BJ (cell line): ENCODE measurements around the gene INPP5K. TPM values are rescaled to one million over a fixed set of nuclear protein-coding genes. Genes with fewer than 3 reads are reported as not detected.

ENCODE experiments used
- CTCF ChIA-PET: fragments of 350-600 bp; formaldehyde crosslinking; extraction: SDS; loops from one replicate; lab custom pipeline; 2021; ENCODE audit warnings: antibody characterized with exemption, inconsistent platforms; lab: Yijun Ruan, JAX
- POLR2A ChIA-PET: fragments of 300-600 bp; sonication (Branson Sonifier 250); formaldehyde crosslinking; extraction: SDS; loops from one replicate; lab custom pipeline; 2021; ENCODE audit warnings: antibody characterized with exemption; lab: Charles Lee
- DNase-seq: peaks from one replicate; pipeline ENCODE4 v3.0.0-alpha.2; 2011; ENCODE audit warnings: low read depth
- H3K27me3 ChIP-seq: 2 replicates; pipeline ENCODE4 v1.6.0; 2011; ENCODE audit warnings: low read length; ENCODE audit not compliant: control insufficient read depth, insufficient read depth
- H3K36me3 ChIP-seq: 2 replicates; pipeline ENCODE4 v1.5.1; 2011; ENCODE audit warnings: low read length; ENCODE audit not compliant: control insufficient read depth, insufficient read depth
- H3K4me3 ChIP-seq: 2 replicates; pipeline ENCODE4 v1.5.1; 2011; ENCODE audit warnings: low read depth, mild to moderate bottlenecking, control low read depth, low read length
- CTCF ChIP-seq: IDR thresholded peaks from 2 replicates; pipeline ENCODE4 v1.5.1; 2011; ENCODE audit warnings: low read depth, mild to moderate bottlenecking, control low read depth, inconsistent platforms, low read length, moderate library complexity; ENCODE audit not compliant: insufficient read depth
- polyA plus RNA-seq: library from polyadenylated mRNA; depleted of rRNA; stranded (reverse); fragments of >200 nt; gene quantifications from 2 replicates; pipeline ENCODE4 v1.2.3, GENCODE V29; 2011

Gene INPP5K
- polyA plus RNA-seq, 1 experiment = 45.3 TPM

GRCh38 chr17:1490643-1491442 lies 25.6 kb downstream of the INPP5K start:
- no peaks in the 10 kb centered on the region for H3K27me3 ChIP-seq
- no peaks in the 10 kb centered on the region; the same call in none of the 2 replicates for H3K36me3 ChIP-seq
- POLR2A ChIA-PET = no interaction called here
- peak overlapping the region; percentile 78 for H3K4me3 ChIP-seq
- no peak for TF ChIP-seq CTCF
- no peak for DNase-seq
- CTCF ChIA-PET = interaction anchor here (1.8 kb wide), 1 partner anchor 25 kb away, joined by 10 read pairs; the partner anchor contains the start of gene INPP5K

- Histone ChIP-seq H3K4me3 (peak overlapping the region; percentile 52), H3K36me3 (no peaks in the 10 kb centered on the region; the same call in none of the 2 replicates), H3K27me3 (no peaks in the 10 kb centered on the region)
- no peak for TF ChIP-seq CTCF
- CTCF ChIA-PET = interaction anchor here (0.8 kb wide), 1 partner anchor 124 kb away, joined by 3 read pairs; no protein-coding TSS in a partner anchor
- POLR2A ChIA-PET = interaction anchor here (0.7 kb wide), 1 partner anchor 285 kb away, joined by 9 read pairs; no protein-coding TSS in a partner anchor
- no peak for DNase-seq
These were observed 27.6 kb downstream of the INPP5K start for GRCh38 chr17:1488826-1489270.

- H3K4me3 ChIP-seq = peak overlapping the region; percentile 52
- no peaks in the 10 kb centered on the region for H3K27me3 ChIP-seq
- H3K36me3 ChIP-seq = peaks cover 4% of the 10 kb centered on the region
- ChIA-PET CTCF (interaction anchor here (1.4 to 2.4 kb wide), 2 partner anchors 28 to 122 kb away, joined by 4 to 12 read pairs; partner anchors contain the start of gene INPP5K), POLR2A (interaction anchor here (0.6 kb wide), 3 partner anchors 24 to 341 kb away, joined by 3 to 9 read pairs (median 7); partner anchors contain the start of genes RPA1 and SMYD4)
- peak; percentile 56 for DNase-seq
- no peak for TF ChIP-seq CTCF
These were observed 28.2 kb downstream of the INPP5K start for GRCh38 chr17:1487939-1488825.

- ChIA-PET CTCF (interaction anchor here (1.4 to 2.4 kb wide), 2 partner anchors 29 to 121 kb away, joined by 4 to 12 read pairs; partner anchors contain the start of gene INPP5K), POLR2A (interaction anchor here (0.6 kb wide), 2 partner anchors 183 to 343 kb away, joined by 7 to 9 read pairs; partner anchors contain the start of genes RPA1 and SMYD4)
- Histone ChIP-seq H3K27me3 (no peaks in the 10 kb centered on the region), H3K4me3 (peak overlapping the region; percentile 37), H3K36me3 (peaks cover 12% of the 10 kb centered on the region)
- no peak for TF ChIP-seq CTCF
- DNase-seq = no peak
These were observed 29.4 kb downstream of the INPP5K start for GRCh38 chr17:1486802-1487695.
